SU-DHL-6 (cell line): ENCODE data around the gene IRF2.

Experiments used
- H2AFZ ChIP-seq: fragments of 200-600 bp; sonication (generic); 2 replicates; pipeline ENCODE4 v1.6.1; 2014; ENCODE audit warnings: low read depth, mild to moderate bottlenecking, moderate library complexity, mixed read lengths, antibody characterized with exemption, low read length; ENCODE audit not compliant: severe bottlenecking
- H3F3A ChIP-seq: fragments of 200-600 bp; shearing (Covaris generic); 2 replicates; pipeline ENCODE4 v1.6.0; 2016; ENCODE audit warnings: antibody characterized with exemption, mild to moderate bottlenecking; ENCODE audit not compliant: insufficient read depth
- H3K27ac ChIP-seq: fragments of 200-600 bp; sonication (generic); 2 replicates; pipeline ENCODE4 v1.5.1; 2016; ENCODE audit warnings: low read depth, mild to moderate bottlenecking, low read length, moderate library complexity, mixed read lengths
- H3K27me3 ChIP-seq: fragments of 200-600 bp; sonication (generic), shearing (Covaris generic); 2 replicates; pipeline ENCODE4 v1.6.0; 2014; ENCODE audit warnings: mild to moderate bottlenecking, low read length
- H3K36me3 ChIP-seq: fragments of 200-600 bp; sonication (generic); 2 replicates; pipeline ENCODE4 v1.6.1; 2014; ENCODE audit warnings: mild to moderate bottlenecking, low read length, mixed read lengths
- H3K4me2 ChIP-seq: fragments of 300-600, 200-600 bp; shearing (Covaris generic), sonication (generic); 2 replicates; pipeline ENCODE4 v1.6.0; 2014; ENCODE audit warnings: low read length, low read depth, mild to moderate bottlenecking; ENCODE audit not compliant: poor library complexity, severe bottlenecking
- H3K4me3 ChIP-seq: fragments of 200-600 bp; sonication (generic); 2 replicates; pipeline ENCODE4 v1.5.1; 2014; ENCODE audit warnings: antibody characterized with exemption, low read length, mild to moderate bottlenecking, mixed read lengths; ENCODE audit not compliant: insufficient read depth, poor library complexity, severe bottlenecking
- H3K79me2 ChIP-seq: fragments of 200-600 bp; sonication (generic); 2 replicates; pipeline ENCODE4 v1.6.1; 2014; ENCODE audit warnings: mild to moderate bottlenecking, low read length, moderate library complexity; ENCODE audit not compliant: insufficient read depth
- H3K9ac ChIP-seq: fragments of 200-600 bp; sonication (generic); 2 replicates; pipeline ENCODE4 v1.7.0; 2014; ENCODE audit warnings: mild to moderate bottlenecking, low read length
- H3K9me2 ChIP-seq: fragments of 200-600 bp; sonication (generic); replicated peaks from 2 replicates; pipeline ENCODE4 v1.6.1; 2014; ENCODE audit warnings: low read length; ENCODE audit not compliant: insufficient read depth
- H3K9me3 ChIP-seq: fragments of 200-600 bp; sonication (generic); 2 replicates; pipeline ENCODE4 v1.6.1; 2014; ENCODE audit warnings: low read length, mixed read lengths; ENCODE audit not compliant: insufficient read depth
- H4K20me1 ChIP-seq: fragments of 200-600 bp; sonication (generic); 2 replicates; pipeline ENCODE4 v1.6.1; 2014; ENCODE audit warnings: low read depth, mild to moderate bottlenecking, antibody characterized with exemption, low read length, moderate library complexity, mixed read lengths
- EZH2phosphoT487 ChIP-seq: fragments of 200-600 bp; sonication (generic), shearing (Covaris generic); conservative IDR thresholded peaks from 2 replicates; pipeline ENCODE4 v1.6.1; 2018; ENCODE audit warnings: mild to moderate bottlenecking, antibody characterized with exemption, low read length, moderate library complexity, mixed read lengths
- TF ChIP-seq, protein P1 (sequence below): fragments of 200-600 bp; sonication (generic); IDR thresholded peaks from one replicate; pipeline ENCODE4 v1.5.1; 2017; ENCODE audit warnings: antibody characterized with exemption, mild to moderate bottlenecking, low read length, moderate library complexity; ENCODE audit not compliant: insufficient read depth, poor library complexity, severe bottlenecking

The IRF2 gene

DNA sequence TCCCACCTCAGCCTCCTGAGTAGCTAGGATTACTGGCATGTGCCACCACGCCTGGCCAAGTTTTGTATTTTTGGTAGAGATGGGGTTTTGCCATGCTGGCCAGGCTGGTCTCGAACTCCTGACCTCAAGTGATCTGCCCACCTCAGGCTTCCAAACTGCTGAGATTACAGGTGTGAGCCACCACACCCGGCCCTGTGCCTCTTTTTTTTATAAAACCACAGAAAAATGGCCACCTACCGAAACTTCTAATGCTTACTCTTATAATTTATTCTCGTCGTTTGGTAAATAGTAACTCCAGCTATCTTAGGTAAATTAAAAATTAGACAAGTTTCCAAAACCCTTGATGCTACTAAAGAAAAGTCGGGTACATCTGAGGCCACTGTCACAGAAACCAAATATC, 54.4 kb downstream of the IRF2 start:
- Histone ChIP-seq H3F3A (no peaks in the 10 kb centered on the region; the same call in 1 of the 2 replicates), H3K4me3 (no peak overlapping the region), H3K9me3 (no peaks in the 10 kb centered on the region), H3K79me2 (no peaks in the 10 kb centered on the region), H3K27me3 (no peaks in the 10 kb centered on the region), H3K4me2 (no peak overlapping the region), H4K20me1 (no peaks in the 10 kb centered on the region), H3K36me3 (peaks cover 16% of the 10 kb centered on the region), H3K27ac (no peak overlapping the region), H2AFZ (no peak overlapping the region), H3K9ac (no peak overlapping the region), H3K9me2 (no peaks in the 10 kb centered on the region)
- no peak for TF ChIP-seq EZH2phosphoT487
- TF ChIP-seq, protein P1, sequence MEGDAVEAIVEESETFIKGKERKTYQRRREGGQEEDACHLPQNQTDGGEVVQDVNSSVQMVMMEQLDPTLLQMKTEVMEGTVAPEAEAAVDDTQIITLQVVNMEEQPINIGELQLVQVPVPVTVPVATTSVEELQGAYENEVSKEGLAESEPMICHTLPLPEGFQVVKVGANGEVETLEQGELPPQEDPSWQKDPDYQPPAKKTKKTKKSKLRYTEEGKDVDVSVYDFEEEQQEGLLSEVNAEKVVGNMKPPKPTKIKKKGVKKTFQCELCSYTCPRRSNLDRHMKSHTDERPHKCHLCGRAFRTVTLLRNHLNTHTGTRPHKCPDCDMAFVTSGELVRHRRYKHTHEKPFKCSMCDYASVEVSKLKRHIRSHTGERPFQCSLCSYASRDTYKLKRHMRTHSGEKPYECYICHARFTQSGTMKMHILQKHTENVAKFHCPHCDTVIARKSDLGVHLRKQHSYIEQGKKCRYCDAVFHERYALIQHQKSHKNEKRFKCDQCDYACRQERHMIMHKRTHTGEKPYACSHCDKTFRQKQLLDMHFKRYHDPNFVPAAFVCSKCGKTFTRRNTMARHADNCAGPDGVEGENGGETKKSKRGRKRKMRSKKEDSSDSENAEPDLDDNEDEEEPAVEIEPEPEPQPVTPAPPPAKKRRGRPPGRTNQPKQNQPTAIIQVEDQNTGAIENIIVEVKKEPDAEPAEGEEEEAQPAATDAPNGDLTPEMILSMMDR, result no peak

DNA sequence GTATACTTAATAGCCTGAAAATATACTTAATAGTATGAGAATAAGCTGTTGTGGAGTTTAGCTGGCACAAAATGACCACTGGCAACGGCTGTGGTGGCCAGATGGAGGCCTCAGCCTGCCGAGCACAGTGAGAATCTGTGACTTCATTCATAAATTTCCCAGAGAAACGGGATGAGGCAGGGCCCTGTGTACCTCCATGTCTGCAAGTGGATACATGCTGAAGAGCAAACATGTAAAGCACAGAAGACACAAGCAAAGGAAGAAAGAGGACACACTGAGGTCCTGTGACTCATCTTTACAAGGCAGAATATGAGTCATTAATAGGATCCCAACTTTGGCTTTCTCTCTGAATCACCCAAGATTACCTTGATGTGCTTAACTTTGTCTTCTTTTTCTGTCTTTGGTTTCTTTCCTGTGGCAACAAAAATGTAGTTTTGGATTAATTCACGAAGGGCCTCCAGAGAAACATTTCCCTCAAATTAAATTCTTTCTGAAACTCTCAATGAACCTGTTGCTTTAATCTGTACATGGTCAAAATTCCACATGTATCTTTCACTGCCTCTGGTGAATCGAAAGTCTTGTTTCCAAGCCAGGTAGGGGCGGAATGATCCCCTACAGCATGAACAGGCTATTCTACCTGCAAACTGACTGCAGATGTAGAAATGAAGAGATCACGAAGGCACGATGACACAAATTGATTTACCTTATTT, 56.4 kb downstream of the IRF2 start:
- peak overlapping the region; percentile 48 for H3K4me2 ChIP-seq
- H3K27me3 ChIP-seq, result no peaks in the 10 kb centered on the region
- no peak overlapping the region for H3K4me3 ChIP-seq
- no peaks in the 10 kb centered on the region for H3K9me2 ChIP-seq
- H3F3A ChIP-seq, result no peaks in the 10 kb centered on the region; the same call in 1 of the 2 replicates
- no peak overlapping the region for H2AFZ ChIP-seq
- H3K9ac ChIP-seq, result no peak overlapping the region
- TF ChIP-seq EZH2phosphoT487, result no peak
- TF ChIP-seq, protein P1, result no peak
- no peak overlapping the region for H3K27ac ChIP-seq
- no peaks in the 10 kb centered on the region for H3K9me3 ChIP-seq
- H3K79me2 ChIP-seq, result no peaks in the 10 kb centered on the region
- H3K36me3 ChIP-seq, result peaks cover 12% of the 10 kb centered on the region
- H4K20me1 ChIP-seq, result no peaks in the 10 kb centered on the region

DNA sequence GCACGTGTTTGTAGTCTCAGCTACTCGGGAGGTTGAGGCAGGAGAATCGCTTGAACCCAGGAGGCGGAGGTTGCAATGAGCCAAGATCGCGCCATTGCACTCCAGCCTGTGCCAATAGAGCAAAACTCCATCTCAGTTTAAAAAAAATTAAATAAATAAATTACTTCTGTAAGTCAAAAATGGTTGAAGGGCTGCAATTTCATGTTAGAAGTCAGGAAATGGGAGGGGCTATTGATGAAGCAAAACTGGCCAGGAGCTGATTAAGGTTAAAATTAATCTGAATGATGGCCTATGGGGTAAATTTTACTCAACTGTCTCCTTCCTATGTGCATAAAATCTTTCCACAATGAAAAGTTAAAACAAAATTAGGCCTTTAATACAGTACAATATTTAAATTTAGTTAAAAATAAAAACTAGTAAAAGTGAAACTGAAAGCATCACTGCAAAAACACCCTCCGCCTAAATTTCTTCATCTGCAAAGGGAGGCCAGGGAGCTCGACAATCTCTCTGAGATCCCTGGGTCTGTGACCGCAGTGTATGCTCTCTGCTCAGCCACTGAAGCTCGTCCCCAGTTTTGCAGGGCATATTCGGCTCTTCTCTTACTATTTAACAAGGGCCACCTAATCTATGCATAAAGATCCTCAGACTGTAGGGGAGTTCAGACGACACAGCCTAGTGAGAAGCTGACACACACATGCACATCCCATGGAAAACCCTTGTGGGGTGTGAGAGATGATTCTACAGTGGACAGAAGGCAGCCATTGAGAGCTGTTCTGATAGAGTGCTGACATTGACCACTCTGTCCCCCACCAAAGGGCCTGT, 57.2 kb downstream of the IRF2 start:
- Histone ChIP-seq H3K27me3 (no peaks in the 10 kb centered on the region), H3K4me2 (peak overlapping the region; percentile 48), H3K9me3 (no peaks in the 10 kb centered on the region), H3K36me3 (peaks cover 6% of the 10 kb centered on the region; the same call in 1 of the 2 replicates), H4K20me1 (no peaks in the 10 kb centered on the region), H2AFZ (no peak overlapping the region), H3F3A (no peaks in the 10 kb centered on the region; the same call in 1 of the 2 replicates), H3K27ac (no peak overlapping the region), H3K9me2 (no peaks in the 10 kb centered on the region), H3K9ac (no peak overlapping the region), H3K4me3 (peak overlapping the region; percentile 12), H3K79me2 (no peaks in the 10 kb centered on the region)
- no peak for TF ChIP-seq EZH2phosphoT487
- TF ChIP-seq, protein P1, result no peak
